IMR-90 (cell line): Measurements from ENCODE around the gene SORBS1. TPM values are rescaled to one million over a fixed set of nuclear protein-coding genes. Genes with fewer than 3 reads are reported as not detected.

Source experiments
- ATAC-seq: fragments of 200-7000 bp; cut with Tn5 transposase; 2 replicates; pipeline ENCODE4 v1.9.1; 2020; ENCODE audit warnings: low read depth, mild to moderate bottlenecking, moderate library complexity
- BruUV-seq: library from RNA; stranded (reverse); fragments of 400-500 nt; replicated peaks from 2 replicates; lab custom pipeline; 2021; lab: Mats Ljungman, UMichigan
- CTCF ChIA-PET: fragments of 300-600 bp; formaldehyde crosslinking; extraction: SDS; loops from one replicate; lab custom pipeline; 2021; ENCODE audit warnings: antibody characterized with exemption; lab: Yijun Ruan, JAX
- POLR2A ChIA-PET: fragments of 300-600 bp; sonication (Branson Sonifier 250); formaldehyde crosslinking; loops from one replicate; lab custom pipeline; 2022; ENCODE audit warnings: antibody characterized with exemption; ENCODE audit not compliant: unreplicated experiment; lab: Charles Lee
- DNase-seq: peaks from one replicate; pipeline ENCODE4 v3.0.0; 2013
- H2AFZ ChIP-seq: replicated peaks from 2 replicates; pipeline ENCODE3; 2013; ENCODE audit warnings: low read length, mild to moderate bottlenecking; ENCODE audit not compliant: poor library complexity
- H2AK5ac ChIP-seq: 2 replicates; pipeline ENCODE4 v1.6.1; 2013; ENCODE audit warnings: low read depth, low read length, inconsistent platforms
- H2AK9ac ChIP-seq: replicated peaks from 2 replicates; pipeline ENCODE3; 2013; ENCODE audit warnings: mild to moderate bottlenecking, low read depth, low read length, moderate library complexity; ENCODE audit not compliant: poor library complexity
- H2BK120ac ChIP-seq: 2 replicates; pipeline ENCODE4 v1.6.1; 2013; ENCODE audit warnings: low read depth, low read length, inconsistent platforms
- H2BK15ac ChIP-seq: 3 replicates; pipeline ENCODE4 v1.6.1; 2013; ENCODE audit warnings: low read depth, low read length, inconsistent platforms
- H2BK20ac ChIP-seq: 2 replicates; pipeline ENCODE4 v1.6.1; 2013; ENCODE audit warnings: low read depth, mild to moderate bottlenecking, inconsistent platforms, low read length, moderate library complexity
- H2BK5ac ChIP-seq: 2 replicates; pipeline ENCODE4 v1.6.1; 2013; ENCODE audit warnings: mild to moderate bottlenecking, low read depth, low read length, inconsistent platforms; ENCODE audit not compliant: poor library complexity, severe bottlenecking
- H3K14ac ChIP-seq: replicated peaks from 2 replicates; pipeline ENCODE4 v1.6.1; 2013; ENCODE audit warnings: low read depth, low read length, inconsistent platforms
- H3K18ac ChIP-seq: 2 replicates; pipeline ENCODE4 v1.6.1; 2013; ENCODE audit warnings: low read depth, low read length, control low read depth
- H3K23ac ChIP-seq: 2 replicates; pipeline ENCODE4 v1.6.1; 2013; ENCODE audit warnings: low read depth, low read length, inconsistent platforms
- H3K27ac ChIP-seq: 2 replicates; pipeline ENCODE4 v1.5.1; 2013; ENCODE audit warnings: mild to moderate bottlenecking, control low read depth, low read length; ENCODE audit not compliant: insufficient read depth
- H3K27me3 ChIP-seq: 2 replicates; pipeline ENCODE4 v1.6.1; 2013; ENCODE audit warnings: low read length; ENCODE audit not compliant: control insufficient read depth, insufficient read depth
- H3K36me3 ChIP-seq: 2 replicates; pipeline ENCODE4 v1.6.1; 2013; ENCODE audit warnings: low read length, mixed read lengths; ENCODE audit not compliant: control insufficient read depth, insufficient read depth
- H3K4ac ChIP-seq: 2 replicates; pipeline ENCODE4 v1.6.1; 2013; ENCODE audit warnings: low read depth, low read length, inconsistent platforms
- H3K4me1 ChIP-seq: 2 replicates; pipeline ENCODE4 v1.6.1; 2013; ENCODE audit warnings: low read length, mixed read lengths; ENCODE audit not compliant: control insufficient read depth, insufficient read depth
- H3K4me2 ChIP-seq: 2 replicates; pipeline ENCODE4 v1.6.1; 2013; ENCODE audit warnings: low read depth, mild to moderate bottlenecking, control low read depth, low read length, moderate library complexity
- H3K4me3 ChIP-seq: 2 replicates; pipeline ENCODE4 v1.5.1; 2013; ENCODE audit warnings: low read depth, mild to moderate bottlenecking, control low read depth, low read length, moderate library complexity; ENCODE audit not compliant: insufficient read depth
- H3K56ac ChIP-seq: 2 replicates; pipeline ENCODE4 v1.6.1; 2013; ENCODE audit warnings: low read length, inconsistent platforms; ENCODE audit not compliant: insufficient read depth; ENCODE audit errors: extremely low read depth
- H3K79me1 ChIP-seq, 2 experiments: 2 replicates each; pipeline ENCODE4 v1.6.1; 2013; ENCODE audit warnings: low read length in 2 of 2, inconsistent platforms in 1 of 2, low read depth in 1 of 2
- H3K9ac ChIP-seq: 2 replicates; pipeline ENCODE4 v1.6.1; 2013; ENCODE audit warnings: low read depth, low read length, control low read depth
- H3K9me1 ChIP-seq: 2 replicates; pipeline ENCODE4 v1.6.1; 2013; ENCODE audit warnings: low read length, inconsistent platforms; ENCODE audit not compliant: insufficient read depth
- H3K9me3 ChIP-seq: 2 replicates; pipeline ENCODE4 v1.6.1; 2013; ENCODE audit warnings: low read length; ENCODE audit not compliant: control insufficient read depth, insufficient read depth
- H4K20me1 ChIP-seq: 2 replicates; pipeline ENCODE4 v1.6.1; 2013; ENCODE audit warnings: low read length, inconsistent platforms; ENCODE audit not compliant: insufficient read depth
- H4K5ac ChIP-seq: 2 replicates; pipeline ENCODE4 v1.6.1; 2013; ENCODE audit warnings: mild to moderate bottlenecking, low read depth, low read length, control low read depth
- H4K8ac ChIP-seq, 2 experiments: 2 replicates each; pipeline ENCODE4 v1.6.1; 2013; ENCODE audit warnings: low read depth in 2 of 2, low read length in 2 of 2, control low read depth in 1 of 2, inconsistent platforms in 1 of 2
- H4K91ac ChIP-seq: 2 replicates; pipeline ENCODE4 v1.6.1; 2013; ENCODE audit warnings: low read depth, low read length, inconsistent platforms; ENCODE audit not compliant: insufficient read depth
- BHLHE40 ChIP-seq: fragments of 150-350 bp; IDR thresholded peaks from 2 replicates; pipeline ENCODE4 v1.6.1; 2016; ENCODE audit warnings: mild to moderate bottlenecking, low read depth, low read length
- CEBPB ChIP-seq: IDR thresholded peaks from 2 replicates; pipeline ENCODE4 v1.6.1; 2012; ENCODE audit warnings: low read depth, low read length, improper control_type of control experiment
- CHD1 ChIP-seq: IDR thresholded peaks from 2 replicates; pipeline ENCODE4 v1.6.1; 2012; ENCODE audit warnings: low read depth, low read length, improper control_type of control experiment
- CTCF ChIP-seq: conservative IDR thresholded peaks from 2 replicates; pipeline ENCODE4 v1.5.1; 2012; ENCODE audit warnings: mild to moderate bottlenecking, low read depth, low read length, improper control_type of control experiment
- ELK1 ChIP-seq: fragments of 150-350 bp; IDR thresholded peaks from 2 replicates; pipeline ENCODE4 v1.6.1; 2016; ENCODE audit warnings: low read depth, mild to moderate bottlenecking, low read length, moderate library complexity, borderline replicate concordance
- FOS ChIP-seq: fragments of 150-350 bp; IDR thresholded peaks from 2 replicates; pipeline ENCODE4 v1.6.1; 2016; ENCODE audit warnings: low read depth, low read length
- MAFK ChIP-seq: IDR thresholded peaks from 2 replicates; pipeline ENCODE4 v1.6.1; 2012; ENCODE audit warnings: low read depth, low read length, improper control_type of control experiment
- MAZ ChIP-seq: IDR thresholded peaks from 2 replicates; pipeline ENCODE4 v1.6.1; 2012; ENCODE audit warnings: low read depth, mild to moderate bottlenecking, low read length, improper control_type of control experiment, moderate library complexity, borderline replicate concordance
- MXI1 ChIP-seq: IDR thresholded peaks from 2 replicates; pipeline ENCODE4 v1.6.1; 2012; ENCODE audit warnings: low read depth, mild to moderate bottlenecking, low read length, moderate library complexity, borderline replicate concordance
- NFE2L2 ChIP-seq: fragments of 150-350 bp; IDR thresholded peaks from 2 replicates; pipeline ENCODE4 v1.6.1; 2016; ENCODE audit warnings: low read depth, mild to moderate bottlenecking, low read length
- POLR2A ChIP-seq: IDR thresholded peaks from 2 replicates; pipeline ENCODE4 v1.6.1; 2012; ENCODE audit warnings: mild to moderate bottlenecking, low read depth, low read length
- RAD21 ChIP-seq: IDR thresholded peaks from 2 replicates; pipeline ENCODE4 v1.6.1; 2012; ENCODE audit warnings: low read length, improper control_type of control experiment
- RCOR1 ChIP-seq: IDR thresholded peaks from 2 replicates; pipeline ENCODE4 v1.6.1; 2012; ENCODE audit warnings: mild to moderate bottlenecking, low read length, improper control_type of control experiment; ENCODE audit not compliant: insufficient replicate concordance
- RFX5 ChIP-seq: IDR thresholded peaks from 2 replicates; pipeline ENCODE4 v1.8.0; 2012; ENCODE audit warnings: low read depth, mild to moderate bottlenecking, low read length, moderate library complexity
- SMC3 ChIP-seq: fragments of 150-350 bp; IDR thresholded peaks from 2 replicates; pipeline ENCODE4 v1.6.1; 2016; ENCODE audit warnings: low read depth, mild to moderate bottlenecking, antibody characterized with exemption, low read length, moderate library complexity
- USF2 ChIP-seq: fragments of 150-350 bp; IDR thresholded peaks from 2 replicates; pipeline ENCODE4 v1.6.1; 2017; ENCODE audit warnings: mild to moderate bottlenecking, antibody characterized with exemption, low read length, low read depth
- WGBS, 2 experiments: methylation state at CpG; one replicate each; pipeline versions ENCODE4 v1.1.5 to v1.1.7; 2013; ENCODE audit warnings: missing lambda C conversion rate in 2 of 2; ENCODE audit not compliant: insufficient read length in 1 of 2; ENCODE audit errors: extremely low coverage in 2 of 2; 5-methylcytosine and 5-hydroxymethylcytosine counted together
- dilution Hi-C: fragments of 300-500 bp; cut with HindIII; formaldehyde crosslinking; loops from one replicate; pipeline ENCODE4 v1.14.3; 2018; ENCODE audit warnings: low sequenced_read_pairs; ENCODE audit not compliant: unreplicated experiment
- in situ Hi-C: fragments of 300-500 bp; cut with MboI; formaldehyde crosslinking; loops from 3 replicates; pipeline ENCODE4 v1.14.3; 2019; ENCODE audit warnings: low sequenced_read_pairs, inconsistent platforms, mixed read lengths
- intact Hi-C: fragments of 100-400 bp; cut with micrococcal nuclease; formaldehyde crosslinking; loops from 2 replicates; pipeline ENCODE4 v1.10.0; 2022
- polyA plus RNA-seq, 3 experiments: library from polyadenylated mRNA; depleted of rRNA; stranded (reverse); fragments of >200 nt; gene quantifications; 2 replicates each; pipeline ENCODE4 v1.2.3, GENCODE V29; 2012; ENCODE audit warnings: low replicate concordance in 1 of 3
- total RNA-seq: library from RNA; depleted of rRNA; stranded (reverse); fragments of >200 nt; gene quantifications from 2 replicates; pipeline ENCODE4 v1.2.3, GENCODE V29; 2012

SORBS1 gene
- total and polyA plus RNA-seq, 2 of the 4 experiments (the other 2 are of a cell fraction): 0.18 to 0.32 TPM

- DNase-seq (no peak), ATAC-seq (no peak)
- no peak overlapping the region for H2BK15ac ChIP-seq
- in situ Hi-C loops: no loop called here
- no peak overlapping the region for H4K91ac ChIP-seq
- H3K27ac ChIP-seq: no peak overlapping the region
- H3K36me3 ChIP-seq: no peaks in the 10 kb centered on the region
- H2AK5ac ChIP-seq: no peak overlapping the region
- no CpG with 5 or more reads among the region's 3 CpGs for WGBS, 2 experiments
- peaks cover 1% of the 10 kb centered on the region; the same call in 1 of the 2 replicates for H3K27me3 ChIP-seq
- H3K14ac ChIP-seq: no peak overlapping the region
- CTCF ChIA-PET: no interaction called here
- dilution Hi-C loops: no loop called here
- no peak overlapping the region for H3K56ac ChIP-seq
- H3K4me3 ChIP-seq: no peak overlapping the region
- no TSS peak for BruUV-seq
- no peak overlapping the region for H3K9ac ChIP-seq
- H2AFZ ChIP-seq: no peak overlapping the region
- no peak overlapping the region for H4K5ac ChIP-seq
- H2BK5ac ChIP-seq: no peak overlapping the region
- H3K4me1 ChIP-seq: 0 out of 2 replicates have a peak, but pooled peaks cover 1% of the 10 kb centered on the region
- H3K4me2 ChIP-seq: no peak overlapping the region
- no peak overlapping the region for H3K23ac ChIP-seq
- intact Hi-C loops: no loop called here
- H4K8ac ChIP-seq: no peak overlapping the region
- POLR2A ChIA-PET: no interaction called here
- no peaks in the 10 kb centered on the region for H4K20me1 ChIP-seq
- no peak overlapping the region for H3K4ac ChIP-seq
- H3K9me3 ChIP-seq: no peaks in the 10 kb centered on the region
- H3K18ac ChIP-seq: no peak overlapping the region
- H2BK20ac ChIP-seq: no peak overlapping the region
- TF ChIP-seq BHLHE40: no peak
- TF ChIP-seq CTCF: no peak
- TF ChIP-seq MAZ: no peak
- TF ChIP-seq MAFK: no peak
- TF ChIP-seq FOS: no peak
- TF ChIP-seq MXI1: no peak
- no peak for TF ChIP-seq ELK1
- TF ChIP-seq RAD21: no peak
- TF ChIP-seq NFE2L2: no peak
- no peak for TF ChIP-seq SMC3
- no peak for TF ChIP-seq CHD1
- TF ChIP-seq USF2: no peak
- TF ChIP-seq POLR2A: no peak
- no peak for TF ChIP-seq RCOR1
- no peak for TF ChIP-seq CEBPB
- TF ChIP-seq RFX5: no peak
- no peaks in the 10 kb centered on the region for H3K9me1 ChIP-seq
- H2BK120ac ChIP-seq: no peak overlapping the region
- no peaks in the 10 kb centered on the region for H3K79me1 ChIP-seq
- no peak overlapping the region for H2AK9ac ChIP-seq
These were observed 91.9 kb downstream of the SORBS1 start for GRCh38 chr10:95469251-95469650.
